Measurements from ENCODE around the gene KRT86. TPM values are rescaled to one million over a fixed set of nuclear protein-coding genes. Genes with fewer than 3 reads are reported as not detected.

Gene KRT86
- total RNA-seq, 1 donor from 2014 or later = under 0.01 TPM

DNA sequence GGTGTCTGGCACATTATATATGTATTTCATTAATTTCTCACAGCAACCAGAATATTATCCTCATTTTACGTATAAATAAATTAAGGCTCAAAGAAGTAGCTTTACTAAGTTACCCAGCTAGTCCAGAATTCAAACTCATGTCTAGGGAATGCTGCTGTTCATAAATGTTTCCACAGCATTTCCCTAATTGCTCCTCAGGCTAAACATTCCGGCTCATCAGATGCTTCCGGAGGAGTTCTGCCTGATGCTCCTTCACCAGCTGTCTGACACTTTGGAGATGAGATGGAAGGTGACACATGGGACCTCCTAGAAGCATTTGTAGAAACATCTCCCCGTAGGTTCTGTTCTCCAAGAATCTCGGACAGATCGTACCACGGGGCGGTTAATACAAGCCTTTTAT is 80.7 kb downstream of the KRT86 start:
- no peak for DNase-seq (ENCODE audit: low read depth in 2 of 2)

DNA sequence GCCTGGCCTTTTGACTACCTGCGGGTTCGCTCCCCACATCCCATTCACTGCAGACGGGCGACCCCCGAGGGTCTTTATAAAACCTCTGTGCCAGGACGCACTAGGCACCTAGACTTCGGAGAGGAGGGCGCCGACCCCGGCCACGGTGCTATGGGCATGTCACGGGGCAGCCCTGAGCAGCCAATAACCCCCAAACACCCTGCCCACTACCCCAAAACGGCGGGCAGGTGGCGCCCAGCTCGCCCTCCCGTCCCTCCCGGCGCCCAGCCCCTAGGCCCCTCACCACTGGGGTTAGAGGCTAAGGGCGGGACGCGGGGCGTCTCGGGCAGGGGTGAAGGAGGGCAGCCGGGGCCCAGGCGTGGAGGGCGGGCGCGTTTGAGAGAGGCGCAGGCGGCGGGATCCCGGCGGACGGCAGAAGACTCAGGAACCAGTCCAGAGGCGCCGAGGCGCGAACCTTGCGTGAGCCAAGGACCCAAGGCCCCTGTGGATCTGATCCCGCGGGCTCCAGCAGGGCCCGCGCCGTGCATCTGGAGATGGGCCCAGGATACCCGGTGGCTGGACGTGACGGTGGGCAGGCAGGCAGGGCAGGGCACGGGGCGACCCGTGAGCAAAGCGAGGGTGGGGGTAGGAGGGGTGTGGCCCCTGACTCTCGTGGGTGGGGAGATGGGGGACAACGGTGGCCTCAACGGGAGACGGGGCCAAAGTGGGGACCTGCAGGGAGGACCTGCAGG is 81.8 kb downstream of the KRT86 start:
- no peak for DNase-seq (ENCODE audit: low read depth in 2 of 2)

DNA sequence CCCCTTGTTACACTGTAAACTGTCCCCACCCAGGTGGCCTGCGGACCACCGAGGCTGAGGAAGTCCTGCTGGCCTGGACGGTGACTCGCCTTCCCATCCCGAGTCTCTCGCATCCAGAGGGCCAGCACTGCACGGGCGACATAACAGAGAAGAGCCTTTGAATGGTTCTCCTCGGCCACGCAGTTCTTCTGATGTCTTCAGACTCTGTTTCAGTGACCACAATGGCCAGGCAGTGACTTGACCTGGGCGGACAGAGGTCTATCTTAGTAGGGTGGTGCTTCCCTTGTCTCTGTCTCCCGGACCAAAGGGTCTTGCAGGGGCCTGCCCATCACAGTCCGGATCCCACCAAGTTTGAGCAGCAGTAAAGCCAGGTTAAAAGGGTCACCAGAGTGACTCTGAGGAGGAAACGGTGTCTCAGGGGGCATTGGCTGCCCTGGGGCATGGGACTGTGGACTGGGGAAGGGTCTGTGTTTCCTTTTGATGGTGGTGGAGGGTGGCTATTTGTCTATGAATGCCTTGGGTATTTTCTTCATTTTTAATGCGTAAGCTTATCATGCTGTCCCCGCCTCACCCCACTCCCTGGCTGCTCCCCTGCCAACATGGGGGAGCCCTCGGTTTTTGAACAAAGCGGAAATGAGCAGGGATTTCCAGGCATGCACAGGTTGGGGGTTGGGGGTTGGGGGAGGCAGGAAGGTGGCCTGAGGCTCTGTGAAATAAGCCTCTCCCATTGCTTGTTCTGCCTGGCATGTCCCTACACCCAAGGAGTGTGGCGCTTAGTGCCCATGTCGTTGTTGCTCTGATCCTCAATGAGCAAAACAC is 82.5 kb downstream of the KRT86 start:
- DNase-seq (ENCODE audit: low read depth in 2 of 2) = no peak

Other genes starting within 250 kb of the KRT86 start
- 0.77 and 1.1 TPM in 2 replicates for gene NR4A1, start 223.2 kb upstream of the KRT86 start, total RNA-seq
- gene ATG101, start 204.7 kb upstream of the KRT86 start, total RNA-seq = 52.8 and 58.3 TPM in 2 replicates
- under 0.01 TPM in 2 replicates for gene SMIM41, start 194.9 kb upstream of the KRT86 start, total RNA-seq
- 0.13 and 0.39 TPM in 2 replicates for gene KRT80, start 82.6 kb upstream of the KRT86 start, total RNA-seq
- gene KRT7, start 41.4 kb upstream of the KRT86 start, total RNA-seq = 7.0 and 52.2 TPM in 2 replicates
- 0.13 TPM in 1 of 2 replicates, not detected in the other for gene KRT81, start 16.9 kb downstream of the KRT86 start, total RNA-seq
- not detected in 2 replicates for gene KRT83, start 46.8 kb downstream of the KRT86 start, total RNA-seq
- gene KRT85, start 92.8 kb downstream of the KRT86 start, total RNA-seq = not detected in 2 replicates
- not detected in 2 replicates for gene KRT84, start 111.0 kb downstream of the KRT86 start, total RNA-seq
- gene KRT82, start 131.7 kb downstream of the KRT86 start, total RNA-seq = not detected in 2 replicates
- not detected in 2 replicates for gene KRT75, start 159.7 kb downstream of the KRT86 start, total RNA-seq
- not detected in 2 replicates for gene KRT6B, start 177.5 kb downstream of the KRT86 start, total RNA-seq
- not detected in 2 replicates for gene KRT6C, start 199.2 kb downstream of the KRT86 start, total RNA-seq
- gene KRT6A, start 218.6 kb downstream of the KRT86 start, total RNA-seq = 0.13 TPM in 1 of 2 replicates, not detected in the other
- gene KRT5, start 245.7 kb downstream of the KRT86 start, total RNA-seq = under 0.01 and 0.13 TPM in 2 replicates

Measured in dermis microvascular lymphatic vessel endothelial cell (primary cell).